MCF 10A (cell line): ENCODE results near the gene ST3GAL3. TPM values are rescaled to one million over a fixed set of nuclear protein-coding genes. Genes with fewer than 3 reads are reported as not detected.
A peak's percentile ranks its signal among the peaks of the same experiment; 100 is the strongest.

Experiments used
- BruUV-seq: library from RNA; stranded (reverse); fragments of 400-500 nt; replicated peaks from 2 replicates; lab custom pipeline; 2021; lab: Mats Ljungman, UMichigan
- CTCF ChIA-PET: fragments of 300-600 bp; sonication (Branson Sonifier 250); formaldehyde crosslinking; extraction: SDS; loops from one replicate; lab custom pipeline; 2021; ENCODE audit warnings: antibody characterized with exemption, inconsistent platforms; lab: Yijun Ruan, JAX
- POLR2A ChIA-PET: fragments of 300-600, 350-650 bp; sonication (Branson Sonifier 250); formaldehyde crosslinking; extraction: SDS; loops from one replicate; lab custom pipeline; 2020; ENCODE audit warnings: antibody characterized with exemption, inconsistent platforms; lab: Yijun Ruan, JAX
- DNase-seq: peaks from one replicate; pipeline ENCODE4 v3.0.0-alpha.2; 2018; ENCODE audit not compliant: unreplicated experiment
- H3K27ac Mint-ChIP-seq: one replicate; pipeline ENCODE4 v1.8.0; 2022; ENCODE audit warnings: mild to moderate bottlenecking, low read depth, mixed read lengths; ENCODE audit not compliant: unreplicated experiment
- H3K27me3 Mint-ChIP-seq: one replicate; pipeline ENCODE4 v1.8.0; 2022; ENCODE audit warnings: mixed read lengths; ENCODE audit not compliant: insufficient read depth, unreplicated experiment
- H3K36me3 Mint-ChIP-seq: one replicate; pipeline ENCODE4 v1.8.0; 2022; ENCODE audit warnings: mild to moderate bottlenecking, moderate library complexity, mixed read lengths; ENCODE audit not compliant: insufficient read depth, unreplicated experiment
- H3K4me1 Mint-ChIP-seq: one replicate; pipeline ENCODE4 v1.8.0; 2022; ENCODE audit warnings: mixed read lengths; ENCODE audit not compliant: insufficient read depth, unreplicated experiment
- H3K4me3 Mint-ChIP-seq: one replicate; pipeline ENCODE4 v1.8.0; 2022; ENCODE audit warnings: mild to moderate bottlenecking, moderate library complexity, mixed read lengths; ENCODE audit not compliant: unreplicated experiment
- H3K9me3 Mint-ChIP-seq: one replicate; pipeline ENCODE4 v1.8.0; 2022; ENCODE audit warnings: mixed read lengths; ENCODE audit not compliant: unreplicated experiment
- CTCF ChIP-seq: fragments of 200-600 bp; IDR thresholded peaks from one replicate; pipeline ENCODE4 v1.8.0; 2022; ENCODE audit warnings: antibody characterized with exemption, mild to moderate bottlenecking; ENCODE audit not compliant: unreplicated experiment
- intact Hi-C: fragments of 100-400 bp; cut with micrococcal nuclease; formaldehyde crosslinking; loops from 2 replicates; pipeline ENCODE4 v1.14.1; 2022
- total RNA-seq: library from RNA; stranded (reverse); gene quantifications from 2 replicates; pipeline ENCODE4 v1.2.3, GENCODE V29; 2022

Gene ST3GAL3
- total RNA-seq, 1 experiment from 2014 or later = 24.2 TPM

- TF ChIP-seq CTCF = no peak
- Mint-ChIP-seq H3K27ac (peak overlapping the region; percentile 50), H3K4me3 (no peak overlapping the region), H3K4me1 (peaks cover 5% of the 10 kb centered on the region), H3K27me3 (no peaks in the 10 kb centered on the region), H3K9me3 (no peaks in the 10 kb centered on the region), H3K36me3 (peaks cover 23% of the 10 kb centered on the region)
- BruUV-seq = no TSS peak
- ChIA-PET CTCF (interaction anchor here (0.7 to 1.0 kb wide), 2 partner anchors 15 to 1296 kb away, joined by 3 read pairs; no protein-coding TSS in a partner anchor), POLR2A (interaction anchor here (1.3 kb wide), 1 partner anchor 15 kb away, joined by 3 read pairs; no protein-coding TSS in a partner anchor)
- intact Hi-C loops = no loop called here
- DNase-seq = no peak
Observed at GRCh38 chr1:43898981-43899380, 191.6 kb downstream of the ST3GAL3 start.

- CTCF ChIA-PET = interaction anchor here (1.0 kb wide), 1 partner anchor 10 kb away, joined by 4 read pairs; no protein-coding TSS in a partner anchor
- BruUV-seq = no TSS peak
- H3K4me1 Mint-ChIP-seq = peaks cover 5% of the 10 kb centered on the region
- H3K27ac Mint-ChIP-seq = no peak overlapping the region
- no peak overlapping the region for H3K4me3 Mint-ChIP-seq
- TF ChIP-seq CTCF = no peak
- H3K36me3 Mint-ChIP-seq = peaks cover 10% of the 10 kb centered on the region
- no peaks in the 10 kb centered on the region for H3K9me3 Mint-ChIP-seq
- H3K27me3 Mint-ChIP-seq = no peaks in the 10 kb centered on the region
- intact Hi-C loops = no loop called here
- POLR2A ChIA-PET = interaction anchor here (1.8 kb wide), 1 partner anchor 12 kb away, joined by 7 read pairs; no protein-coding TSS in a partner anchor
- DNase-seq = no peak
Observed at GRCh38 chr1:43900386-43900785, 193.1 kb downstream of the ST3GAL3 start.

GRCh38 chr1:43901196-43901961, 194.0 kb downstream of the ST3GAL3 start:
- H3K4me1 Mint-ChIP-seq = peaks cover 5% of the 10 kb centered on the region
- no peak for TF ChIP-seq CTCF
- ChIA-PET POLR2A (interaction anchor here (1.2 to 1.8 kb wide), 3 partner anchors 11 to 39 kb away, joined by 3 to 7 read pairs (median 5); no protein-coding TSS in a partner anchor), CTCF (interaction anchor here (0.5 to 1.5 kb wide), 2 partner anchors 33 to 170 kb away, joined by 4 read pairs; no protein-coding TSS in a partner anchor)
- intact Hi-C loops = no loop called here
- peaks cover 10% of the 10 kb centered on the region for H3K36me3 Mint-ChIP-seq
- no peaks in the 10 kb centered on the region for H3K27me3 Mint-ChIP-seq
- no peak for DNase-seq
- no peak overlapping the region for H3K27ac Mint-ChIP-seq
- H3K9me3 Mint-ChIP-seq = no peaks in the 10 kb centered on the region
- no TSS peak for BruUV-seq
- H3K4me3 Mint-ChIP-seq = no peak overlapping the region
